LNCAP (cell line): ENCODE data around the gene KRT6C.

Source experiments
- TF ChIP-seq, protein P1 (sequence below): fragments of 450-650 bp; IDR thresholded peaks from 2 replicates; pipeline ENCODE4 v1.5.1; 2017; ENCODE audit warnings: mild to moderate bottlenecking

The KRT6C gene

DNA sequence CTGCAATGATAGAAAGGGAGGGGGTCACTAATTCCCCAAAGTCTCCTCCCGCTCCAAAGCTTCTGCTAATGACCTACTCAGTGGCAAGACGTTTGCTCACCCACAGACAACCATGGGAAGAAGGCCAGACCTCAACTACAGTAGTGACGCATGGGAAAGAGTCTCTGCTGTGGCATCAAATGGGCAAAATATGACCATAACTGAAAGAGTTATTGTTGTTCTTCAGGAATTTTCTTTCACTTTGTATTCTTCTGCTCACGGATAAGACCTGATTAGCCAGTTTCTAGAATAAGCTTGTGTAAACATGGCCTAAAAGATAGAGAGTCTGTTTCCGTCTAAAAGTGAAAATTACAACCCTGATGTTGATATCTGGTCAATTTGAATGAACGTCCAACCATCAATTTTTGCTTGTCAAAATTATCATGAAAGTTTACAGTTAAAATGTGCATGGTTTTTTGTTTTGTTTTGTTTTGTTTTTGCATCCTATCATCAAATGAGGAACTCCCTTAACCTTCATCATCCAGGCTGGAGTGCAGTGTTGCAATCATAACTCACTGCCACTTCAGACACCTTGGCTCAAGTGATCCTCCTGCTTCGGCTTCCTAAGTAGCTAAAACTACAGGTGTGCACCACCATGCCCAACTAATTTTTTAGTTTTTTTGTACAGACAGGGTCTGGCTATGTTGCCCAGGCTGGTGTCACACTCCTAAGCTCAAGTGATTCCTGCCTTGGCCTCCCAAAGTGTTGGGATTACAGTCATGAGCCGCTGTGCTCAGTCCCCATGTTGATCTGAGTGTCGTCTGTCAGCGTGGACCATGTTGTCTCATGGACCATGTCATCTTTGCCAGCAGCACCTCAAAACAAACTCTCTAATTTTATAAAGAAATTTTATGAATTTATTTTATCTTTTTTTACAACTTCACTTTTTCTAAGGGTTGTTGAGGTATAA, 28.7 kb downstream of the KRT6C start:
- TF ChIP-seq, protein P1, sequence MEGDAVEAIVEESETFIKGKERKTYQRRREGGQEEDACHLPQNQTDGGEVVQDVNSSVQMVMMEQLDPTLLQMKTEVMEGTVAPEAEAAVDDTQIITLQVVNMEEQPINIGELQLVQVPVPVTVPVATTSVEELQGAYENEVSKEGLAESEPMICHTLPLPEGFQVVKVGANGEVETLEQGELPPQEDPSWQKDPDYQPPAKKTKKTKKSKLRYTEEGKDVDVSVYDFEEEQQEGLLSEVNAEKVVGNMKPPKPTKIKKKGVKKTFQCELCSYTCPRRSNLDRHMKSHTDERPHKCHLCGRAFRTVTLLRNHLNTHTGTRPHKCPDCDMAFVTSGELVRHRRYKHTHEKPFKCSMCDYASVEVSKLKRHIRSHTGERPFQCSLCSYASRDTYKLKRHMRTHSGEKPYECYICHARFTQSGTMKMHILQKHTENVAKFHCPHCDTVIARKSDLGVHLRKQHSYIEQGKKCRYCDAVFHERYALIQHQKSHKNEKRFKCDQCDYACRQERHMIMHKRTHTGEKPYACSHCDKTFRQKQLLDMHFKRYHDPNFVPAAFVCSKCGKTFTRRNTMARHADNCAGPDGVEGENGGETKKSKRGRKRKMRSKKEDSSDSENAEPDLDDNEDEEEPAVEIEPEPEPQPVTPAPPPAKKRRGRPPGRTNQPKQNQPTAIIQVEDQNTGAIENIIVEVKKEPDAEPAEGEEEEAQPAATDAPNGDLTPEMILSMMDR: no peak

- TF ChIP-seq, protein P1: no peak
Observed at GRCh38 chr12:52443966-52444365, 29.6 kb downstream of the KRT6C start.

GRCh38 chr12:52442600-52443061, 31.0 kb downstream of the KRT6C start:
- TF ChIP-seq, protein P1: no peak

GRCh38 chr12:52441320-52441911, 32.2 kb downstream of the KRT6C start:
- TF ChIP-seq, protein P1: no peak

DNA sequence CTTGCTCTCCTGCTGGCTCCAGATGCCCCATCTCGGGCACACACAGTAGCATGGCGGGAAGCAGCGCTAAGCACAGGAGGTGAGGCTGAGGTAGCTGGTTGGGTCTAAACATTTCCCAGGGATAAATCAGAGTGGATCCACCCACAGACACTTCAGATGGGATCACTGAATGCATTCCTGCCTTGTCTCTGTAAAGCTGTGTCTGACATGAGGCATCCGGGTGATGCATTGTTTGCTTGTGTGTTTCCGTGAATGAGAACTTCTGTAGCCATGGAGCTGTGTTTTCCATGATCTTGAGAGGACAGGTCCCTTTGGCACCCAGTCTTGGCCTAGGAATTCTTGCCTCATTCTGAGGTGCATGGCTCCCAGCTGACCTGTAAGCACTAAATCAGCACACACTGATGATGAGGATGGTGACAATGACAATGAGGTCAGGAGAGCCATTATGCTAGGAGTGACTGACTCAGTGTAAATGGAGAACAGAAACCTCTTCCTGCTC, 32.7 kb downstream of the KRT6C start:
- TF ChIP-seq, protein P1: no peak

DNA sequence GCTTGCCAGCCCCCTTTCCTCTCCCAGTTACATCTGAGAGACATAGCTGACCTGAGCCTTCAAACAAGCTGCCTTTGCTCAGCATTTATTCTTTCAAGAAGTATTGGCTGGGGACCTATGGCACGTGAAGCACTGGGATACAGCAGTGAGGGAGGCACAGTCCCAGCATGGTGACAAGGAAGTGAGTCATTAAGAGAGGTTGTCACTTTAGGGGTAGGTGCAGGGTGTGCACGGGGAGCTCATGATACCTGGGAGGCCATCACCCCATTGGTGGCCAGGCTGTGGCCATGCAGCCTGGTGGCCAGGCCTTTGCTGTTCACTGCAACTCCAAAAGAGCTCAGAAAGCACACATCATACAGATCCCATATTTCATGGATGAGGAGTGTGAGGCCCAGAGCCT, 33.8 kb downstream of the KRT6C start:
- TF ChIP-seq, protein P1: no peak

GRCh38 chr12:52439420-52439819, 34.2 kb downstream of the KRT6C start:
- TF ChIP-seq, protein P1: no peak
